Endodermal cell (in vitro differentiated cells): Measurements from ENCODE around the gene SPAG8. TPM values are rescaled to one million over a fixed set of nuclear protein-coding genes. Genes with fewer than 3 reads are reported as not detected.

Source experiments
- DNase-seq: peaks from one replicate; pipeline ENCODE4 v3.0.0-alpha.2; 2017
- H3K27ac ChIP-seq: 2 replicates; pipeline ENCODE4 v1.5.1; 2013; ENCODE audit warnings: mild to moderate bottlenecking, low read depth, low read length, moderate library complexity
- H3K27me3 ChIP-seq: 2 replicates; pipeline ENCODE4 v1.6.1; 2013; ENCODE audit warnings: mild to moderate bottlenecking, low read length, moderate library complexity; ENCODE audit not compliant: insufficient read depth, control insufficient read depth, poor library complexity, severe bottlenecking
- H3K36me3 ChIP-seq: 2 replicates; pipeline ENCODE4 v1.7.0; 2013; ENCODE audit warnings: mild to moderate bottlenecking, low read length, moderate library complexity; ENCODE audit not compliant: control insufficient read depth, insufficient read depth
- H3K4me1 ChIP-seq: one replicate; pipeline ENCODE4 v1.7.0; 2013; ENCODE audit warnings: low read length; ENCODE audit not compliant: control insufficient read depth, insufficient read depth
- H3K4me3 ChIP-seq: 2 replicates; pipeline ENCODE4 v1.5.1; 2013; ENCODE audit warnings: mild to moderate bottlenecking, low read length, moderate library complexity
- H3K9ac ChIP-seq: 2 replicates; pipeline ENCODE4 v1.6.1; 2013; ENCODE audit warnings: mild to moderate bottlenecking, low read length, moderate library complexity; ENCODE audit not compliant: poor library complexity, severe bottlenecking; ENCODE audit errors: extremely low read depth
- H3K9me3 ChIP-seq: 2 replicates; pipeline ENCODE4 v1.6.1; 2013; ENCODE audit warnings: mild to moderate bottlenecking, low read length, moderate library complexity; ENCODE audit not compliant: control insufficient read depth
- H3K27ac Mint-ChIP-seq: 2 replicates; pipeline ENCODE4 v1.8.0; 2020; ENCODE audit warnings: mixed read lengths
- H3K27me3 Mint-ChIP-seq: 2 replicates; pipeline ENCODE4 v1.8.0; 2021; ENCODE audit warnings: mild to moderate bottlenecking, mixed read lengths; ENCODE audit not compliant: insufficient read depth
- H3K36me3 Mint-ChIP-seq: 2 replicates; pipeline ENCODE4 v1.8.0; 2020; ENCODE audit warnings: low read depth, mixed read lengths
- H3K4me1 Mint-ChIP-seq: 2 replicates; pipeline ENCODE4 v1.8.0; 2020; ENCODE audit warnings: mixed read lengths
- H3K4me3 Mint-ChIP-seq: 2 replicates; pipeline ENCODE4 v1.8.0; 2020; ENCODE audit warnings: mild to moderate bottlenecking, moderate library complexity, mixed read lengths
- H3K9me3 Mint-ChIP-seq: 2 replicates; pipeline ENCODE4 v1.8.0; 2020; ENCODE audit warnings: mild to moderate bottlenecking, mixed read lengths
- WGBS, 2 experiments: methylation state at CpG; one replicate each; pipeline versions ENCODE4 v1.1.5 to v1.1.7; 2013; ENCODE audit warnings: missing lambda C conversion rate in 2 of 2, mixed read lengths in 1 of 2; ENCODE audit not compliant: insufficient coverage in 1 of 2, insufficient read length in 1 of 2; 5-methylcytosine and 5-hydroxymethylcytosine counted together
- total RNA-seq, 2 donors: library from RNA; stranded (reverse); fragmentation: NEBNext Ultra II Directional in 1 of 2; extraction: Animal tissue kit (Norgen Biotek cat#: 25700) in 1 of 2; gene quantifications; 2 replicates in 1 of 2; 3 replicates in 1 of 2; pipeline ENCODE4 v1.2.1, GENCODE V29; 2021
- TF ChIP-seq, protein P1 (sequence below): fragments of 200-600 bp; sonication (generic); conservative IDR thresholded peaks from 2 replicates; pipeline ENCODE4 v1.5.0; 2021; ENCODE audit warnings: antibody characterized with exemption, mild to moderate bottlenecking

SPAG8 gene
- total RNA-seq, 2 donors from 2014 or later = 1.2 to 1.4 TPM

DNA sequence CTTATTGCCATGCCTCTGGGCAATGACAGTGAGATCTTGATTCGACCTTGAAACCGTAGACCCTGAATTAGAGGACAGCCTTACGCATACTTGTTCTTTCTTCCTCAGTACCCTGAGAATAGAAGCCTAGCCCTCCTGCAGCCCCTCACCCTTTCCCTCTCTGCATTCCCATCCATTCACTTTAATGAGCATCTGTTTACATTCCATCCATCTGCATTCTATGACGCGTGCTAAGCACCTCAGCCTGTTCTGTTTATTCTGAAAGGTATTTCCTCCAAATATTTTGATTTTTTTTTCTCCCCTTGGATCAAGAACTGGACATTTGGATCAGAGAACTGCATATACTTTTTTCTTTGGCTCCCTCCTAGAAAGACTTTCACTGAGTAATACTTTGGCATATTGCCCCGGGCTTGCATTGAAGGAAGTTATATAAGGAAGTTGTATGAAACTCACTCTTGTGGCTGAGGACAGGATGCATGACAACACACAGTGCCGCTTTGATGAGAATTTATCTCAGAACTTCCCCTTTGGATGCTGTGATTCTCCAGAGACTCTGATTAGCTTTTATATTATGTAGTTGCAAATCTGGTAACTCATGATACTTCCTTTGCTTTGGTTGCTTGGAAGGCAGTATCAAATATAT is 32.7 kb upstream of the SPAG8 start:
- peaks cover 35% of the 10 kb centered on the region for H3K27me3 ChIP-seq
- no peak overlapping the region for H3K4me3 Mint-ChIP-seq
- peaks cover 10% of the 10 kb centered on the region for H3K36me3 Mint-ChIP-seq
- H3K4me3 ChIP-seq = no peak overlapping the region
- DNase-seq = no peak
- H3K9me3 ChIP-seq = no peaks in the 10 kb centered on the region
- H3K36me3 ChIP-seq = peaks cover 6% of the 10 kb centered on the region
- H3K27me3 Mint-ChIP-seq = peaks cover 28% of the 10 kb centered on the region
- no peaks in the 10 kb centered on the region for H3K9me3 Mint-ChIP-seq
- no peak overlapping the region for H3K27ac Mint-ChIP-seq
- no peaks in the 10 kb centered on the region for H3K4me1 ChIP-seq
- TF ChIP-seq, protein P1, sequence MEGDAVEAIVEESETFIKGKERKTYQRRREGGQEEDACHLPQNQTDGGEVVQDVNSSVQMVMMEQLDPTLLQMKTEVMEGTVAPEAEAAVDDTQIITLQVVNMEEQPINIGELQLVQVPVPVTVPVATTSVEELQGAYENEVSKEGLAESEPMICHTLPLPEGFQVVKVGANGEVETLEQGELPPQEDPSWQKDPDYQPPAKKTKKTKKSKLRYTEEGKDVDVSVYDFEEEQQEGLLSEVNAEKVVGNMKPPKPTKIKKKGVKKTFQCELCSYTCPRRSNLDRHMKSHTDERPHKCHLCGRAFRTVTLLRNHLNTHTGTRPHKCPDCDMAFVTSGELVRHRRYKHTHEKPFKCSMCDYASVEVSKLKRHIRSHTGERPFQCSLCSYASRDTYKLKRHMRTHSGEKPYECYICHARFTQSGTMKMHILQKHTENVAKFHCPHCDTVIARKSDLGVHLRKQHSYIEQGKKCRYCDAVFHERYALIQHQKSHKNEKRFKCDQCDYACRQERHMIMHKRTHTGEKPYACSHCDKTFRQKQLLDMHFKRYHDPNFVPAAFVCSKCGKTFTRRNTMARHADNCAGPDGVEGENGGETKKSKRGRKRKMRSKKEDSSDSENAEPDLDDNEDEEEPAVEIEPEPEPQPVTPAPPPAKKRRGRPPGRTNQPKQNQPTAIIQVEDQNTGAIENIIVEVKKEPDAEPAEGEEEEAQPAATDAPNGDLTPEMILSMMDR = no peak
- H3K27ac ChIP-seq = no peak overlapping the region
- H3K9ac ChIP-seq = no peak overlapping the region
- peaks cover 21% of the 10 kb centered on the region for H3K4me1 Mint-ChIP-seq
- 74 to 75% methylated on average over 6 to 7 of the region's 7 CpGs for WGBS, 2 experiments

DNA sequence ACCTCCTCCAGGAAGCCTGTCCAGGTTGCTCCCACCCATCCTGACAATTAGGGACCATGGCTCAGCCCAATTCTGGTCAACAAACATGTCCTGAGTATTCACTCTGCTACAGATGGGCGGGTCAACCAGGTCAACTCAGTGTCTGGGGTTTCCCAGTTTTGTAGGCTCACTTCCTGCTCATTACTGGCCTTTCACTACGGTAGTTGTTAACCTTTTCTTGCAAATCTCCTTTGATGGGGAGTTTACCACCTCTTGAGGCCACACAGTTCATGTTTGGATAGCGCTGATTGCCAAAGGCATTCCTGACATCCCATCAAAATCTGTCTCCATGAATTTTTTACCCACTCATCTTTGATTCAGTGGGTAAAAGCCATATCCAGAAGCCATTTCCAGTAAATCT is 30.7 kb upstream of the SPAG8 start:
- no peak overlapping the region for H3K4me3 Mint-ChIP-seq
- WGBS, 2 experiments = 89% methylated on average over 2 to 3 of the region's 3 CpGs

DNA sequence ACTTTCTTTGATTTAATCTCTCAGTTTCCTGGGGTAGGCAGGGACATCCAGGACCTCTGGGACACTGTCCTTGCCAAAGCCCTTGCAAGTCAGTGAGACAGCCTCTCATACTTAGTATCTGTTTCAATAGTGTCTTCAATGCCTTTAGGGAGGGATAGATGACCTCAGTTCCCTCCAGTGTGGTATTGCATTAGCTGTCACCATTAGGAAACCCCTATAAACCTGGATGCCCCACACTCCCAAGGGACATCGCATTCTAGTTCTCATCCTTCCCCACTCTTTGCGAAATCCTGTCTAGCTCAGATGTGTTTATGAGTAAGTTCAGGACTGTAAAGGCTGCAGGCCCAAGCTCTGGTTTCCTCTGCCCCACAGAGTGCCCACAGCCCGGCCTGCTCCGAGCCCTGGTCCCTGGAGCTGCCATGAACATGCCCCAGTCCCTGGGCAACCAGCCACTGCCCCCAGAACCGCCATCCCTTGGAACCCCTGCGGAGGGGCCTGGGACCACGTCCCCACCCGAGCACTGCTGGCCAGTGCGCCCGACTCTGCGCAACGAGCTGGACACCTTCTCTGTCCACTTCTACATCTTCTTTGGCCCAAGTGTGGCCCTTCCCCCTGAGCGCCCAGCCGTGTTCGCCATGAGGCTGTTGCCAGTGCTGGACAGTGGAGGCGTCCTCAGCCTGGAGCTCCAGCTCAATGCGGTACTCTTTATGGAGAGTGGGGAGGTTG is 30.1 kb upstream of the SPAG8 start:
- 94 to 96% methylated on average over 10 to 17 of the region's 17 CpGs for WGBS, 2 experiments
- TF ChIP-seq, protein P1 = no peak
- no peak overlapping the region for H3K4me3 ChIP-seq

More for the DNA sequence above, 30.7 kb upstream of the SPAG8 start:
- Mint-ChIP-seq H3K4me1 (peaks cover 21% of the 10 kb centered on the region), H3K27me3 (peaks cover 38% of the 10 kb centered on the region), H3K36me3 (peaks cover 9% of the 10 kb centered on the region), H3K27ac (no peak overlapping the region), H3K9me3 (no peaks in the 10 kb centered on the region)
- TF ChIP-seq, protein P1 = no peak
- Histone ChIP-seq H3K9ac (no peak overlapping the region), H3K27me3 (peaks cover 28% of the 10 kb centered on the region), H3K9me3 (no peaks in the 10 kb centered on the region), H3K36me3 (peaks cover 6% of the 10 kb centered on the region), H3K27ac (no peak overlapping the region), H3K4me1 (no peaks in the 10 kb centered on the region), H3K4me3 (no peak overlapping the region)
- DNase-seq = no peak

More for the DNA sequence above, 30.1 kb upstream of the SPAG8 start:
- Histone ChIP-seq H3K27me3 (peaks cover 22% of the 10 kb centered on the region), H3K27ac (no peak overlapping the region), H3K9me3 (no peaks in the 10 kb centered on the region), H3K4me1 (no peaks in the 10 kb centered on the region), H3K36me3 (peaks cover 4% of the 10 kb centered on the region), H3K9ac (no peak overlapping the region)
- Mint-ChIP-seq H3K27me3 (peaks cover 36% of the 10 kb centered on the region), H3K27ac (no peak overlapping the region), H3K9me3 (no peaks in the 10 kb centered on the region), H3K4me1 (peaks cover 21% of the 10 kb centered on the region), H3K36me3 (peaks cover 3% of the 10 kb centered on the region), H3K4me3 (no peak overlapping the region)
- no peak for DNase-seq
